GM18507 (cell line): Measurements from ENCODE around the gene CTCF.
A peak's percentile ranks its signal among the peaks of the same experiment; 100 is the strongest.

ENCODE experiments used
- DNase-seq: peaks from one replicate; pipeline ENCODE4 v3.0.0; 2011; ENCODE audit warnings: low read depth; ENCODE audit not compliant: insufficient read length; ENCODE audit errors: extremely low spot score
- FAIRE-seq: peaks from 2 replicates; lab custom pipeline; 2011; peaks lifted over from hg19 to GRCh38; lab: Jason Lieb, UNC

Gene CTCF

GRCh38 chr16:67580202-67580601 is 17.9 kb downstream of the CTCF start:
- DNase-seq (no peak), FAIRE-seq (no peak)

- FAIRE-seq: no peak
- DNase-seq: no peak
Measured at GRCh38 chr16:67593288-67593687, 31.0 kb downstream of the CTCF start.

GRCh38 chr16:67593701-67594100 is 31.4 kb downstream of the CTCF start:
- FAIRE-seq (no peak), DNase-seq (no peak)

- no peak for FAIRE-seq
Measured at GRCh38 chr16:67594256-67594915, 32.1 kb downstream of the CTCF start.

GRCh38 chr16:67594956-67595355 is 32.6 kb downstream of the CTCF start:
- DNase-seq: no peak
- FAIRE-seq: no peak

More at GRCh38 chr16:67594256-67594915, 32.1 kb downstream of the CTCF start:
- no peak for DNase-seq

GRCh38 chr16:67598527-67598926 is 36.2 kb downstream of the CTCF start:
- DNase-seq: no peak
- no peak for FAIRE-seq

- no peak for DNase-seq
Measured at GRCh38 chr16:67605641-67606040, 43.3 kb downstream of the CTCF start.

GRCh38 chr16:67606632-67607031 is 44.3 kb downstream of the CTCF start:
- FAIRE-seq (no peak), DNase-seq (no peak)

More at GRCh38 chr16:67605641-67606040, 43.3 kb downstream of the CTCF start:
- FAIRE-seq: no peak

- no peak for DNase-seq
- no peak for FAIRE-seq
Measured at GRCh38 chr16:67608364-67608763, 46.0 kb downstream of the CTCF start.

GRCh38 chr16:67613808-67614207 is 51.5 kb downstream of the CTCF start:
- DNase-seq (no peak), FAIRE-seq (no peak)

- DNase-seq (no peak), FAIRE-seq (no peak)
Measured at GRCh38 chr16:67628216-67628615, 65.9 kb downstream of the CTCF start.

- DNase-seq: no peak
- FAIRE-seq: no peak
Measured at GRCh38 chr16:67632415-67633172, 70.3 kb downstream of the CTCF start.

- FAIRE-seq (no peak), DNase-seq (no peak)
Measured at GRCh38 chr16:67636713-67637112, 74.4 kb downstream of the CTCF start.

- FAIRE-seq (no peak), DNase-seq (no peak)
Measured at GRCh38 chr16:67637625-67638024, 75.3 kb downstream of the CTCF start.

- no peak for FAIRE-seq
- no peak for DNase-seq
Measured at GRCh38 chr16:67641779-67642708, 79.7 kb downstream of the CTCF start.

GRCh38 chr16:67644038-67644437 is 81.7 kb downstream of the CTCF start:
- FAIRE-seq (peak; percentile 21), DNase-seq (no peak)

GRCh38 chr16:67645397-67646121 is 83.2 kb downstream of the CTCF start:
- no peak for FAIRE-seq
- no peak for DNase-seq

GRCh38 chr16:67647111-67647651 is 84.9 kb downstream of the CTCF start:
- no peak for FAIRE-seq
- no peak for DNase-seq

GRCh38 chr16:67647681-67648080 is 85.4 kb downstream of the CTCF start:
- no peak for FAIRE-seq
- no peak for DNase-seq
